Left lung (tissue), 10 donors: Measurements from ENCODE around the gene RFLNA. TPM values are rescaled to one million over a fixed set of nuclear protein-coding genes. Genes with fewer than 3 reads are reported as not detected.

Experiments used
- ATAC-seq: fragments of 200-7000 bp; cut with Tn5 transposase; one replicate; pipeline ENCODE4 v1.9.1; 2020; ENCODE audit warnings: moderate library complexity
- DNase-seq, 4 donors: peaks; one replicate each; pipeline ENCODE4 v3.0.0-alpha.2; 2013 to 2020
- H3K27ac ChIP-seq, 2 donors: fragments of 200-600 bp; sonication (generic) in 1 of 2; one replicate each; pipeline versions ENCODE4 v1.5.0 to v1.8.0; 2020 to 2021
- H3K27me3 ChIP-seq, 2 donors: fragments of 200-600 bp; sonication (generic) in 1 of 2; one replicate each; pipeline versions ENCODE4 v1.5.0 to v1.8.0; 2020 to 2021
- H3K36me3 ChIP-seq, 2 donors: fragments of 200-600 bp; sonication (generic) in 1 of 2; one replicate each; pipeline versions ENCODE4 v1.5.0 to v1.8.0; 2020 to 2021
- H3K4me1 ChIP-seq, 2 donors: fragments of 200-600 bp; one replicate each; pipeline ENCODE4 v1.8.0; 2021
- H3K4me3 ChIP-seq, 2 donors: fragments of 200-600 bp; sonication (generic) in 1 of 2; one replicate each; pipeline versions ENCODE4 v1.5.0 to v1.8.0; 2020 to 2021; ENCODE audit warnings: mild to moderate bottlenecking in 1 of 2
- H3K9me3 ChIP-seq, 2 donors: fragments of 200-600 bp; sonication (generic) in 1 of 2; one replicate each; pipeline versions ENCODE4 v1.5.0 to v1.8.0; 2020 to 2021
- intact Hi-C, 2 donors: fragments of 100-400 bp; cut with DNase I; formaldehyde crosslinking; loops; one replicate each; pipeline versions ENCODE4 v1.11.2 to v1.14.2; 2022
- polyA plus RNA-seq, 6 donors: library from polyadenylated mRNA; unstranded; fragments of 120-200 nt; gene quantifications; one replicate each; pipeline ENCODE4 v1.2.1, GENCODE V29; 2013; ENCODE audit not compliant: insufficient read length in 6 of 6
- total RNA-seq, 2 donors: library from RNA; stranded (reverse); fragmentation: NEBNext Ultra II Directional; extraction: Animal tissue kit (Norgen Biotek cat#: 25700); gene quantifications; one replicate each; pipeline ENCODE4 v1.2.1, GENCODE V29; 2021
- TF ChIP-seq, protein P1 (sequence below), 2 donors: fragments of 200-600 bp; sonication (generic) in 1 of 2; IDR thresholded peaks; one replicate each; pipeline versions ENCODE4 v1.5.0 to v1.8.0; 2021; ENCODE audit warnings: antibody characterized with exemption in 2 of 2
- donor health status: DM: no; HTN: yes; CAD: no.
- donor health status: DM: no; HTN: no; CAD: no.

Gene RFLNA
- total and polyA plus RNA-seq, 8 donors = 1.4 to 4.7 (median 3.0) TPM

DNA sequence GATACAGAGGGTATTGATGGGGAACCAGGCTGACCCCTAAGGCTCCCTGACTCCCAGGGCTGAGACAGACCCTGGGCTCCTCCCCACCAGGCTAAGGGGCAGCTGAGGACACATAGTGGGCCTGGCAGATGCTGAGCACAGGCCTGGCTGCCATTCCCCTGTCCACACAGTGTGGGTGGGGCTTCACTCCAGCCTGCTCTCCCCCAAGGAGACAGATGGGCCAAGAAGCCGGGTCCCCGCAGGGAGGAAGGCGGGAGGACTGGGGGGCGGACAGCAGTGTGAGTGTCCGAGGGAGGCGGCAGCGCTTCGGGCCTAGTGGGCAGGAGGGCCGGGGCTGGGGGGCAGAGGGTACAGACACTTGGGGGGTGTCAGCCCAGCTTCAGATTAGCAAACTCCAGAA, 32.0 kb downstream of the RFLNA start:
- intact Hi-C loops = no loop called here
- Histone ChIP-seq H3K4me3 (no peak overlapping the region), H3K4me1 (no peaks in the 10 kb centered on the region), H3K36me3 (peaks cover 0 to 86% of the 10 kb centered on the region in 2 donors), H3K9me3 (peaks cover 0 to 23% of the 10 kb centered on the region in 2 donors), H3K27me3 (no peaks in the 10 kb centered on the region), H3K27ac (no peak overlapping the region)
- ATAC-seq (no peak), DNase-seq (peak in 1 of 4 donors; percentile 80)
- TF ChIP-seq, protein P1, sequence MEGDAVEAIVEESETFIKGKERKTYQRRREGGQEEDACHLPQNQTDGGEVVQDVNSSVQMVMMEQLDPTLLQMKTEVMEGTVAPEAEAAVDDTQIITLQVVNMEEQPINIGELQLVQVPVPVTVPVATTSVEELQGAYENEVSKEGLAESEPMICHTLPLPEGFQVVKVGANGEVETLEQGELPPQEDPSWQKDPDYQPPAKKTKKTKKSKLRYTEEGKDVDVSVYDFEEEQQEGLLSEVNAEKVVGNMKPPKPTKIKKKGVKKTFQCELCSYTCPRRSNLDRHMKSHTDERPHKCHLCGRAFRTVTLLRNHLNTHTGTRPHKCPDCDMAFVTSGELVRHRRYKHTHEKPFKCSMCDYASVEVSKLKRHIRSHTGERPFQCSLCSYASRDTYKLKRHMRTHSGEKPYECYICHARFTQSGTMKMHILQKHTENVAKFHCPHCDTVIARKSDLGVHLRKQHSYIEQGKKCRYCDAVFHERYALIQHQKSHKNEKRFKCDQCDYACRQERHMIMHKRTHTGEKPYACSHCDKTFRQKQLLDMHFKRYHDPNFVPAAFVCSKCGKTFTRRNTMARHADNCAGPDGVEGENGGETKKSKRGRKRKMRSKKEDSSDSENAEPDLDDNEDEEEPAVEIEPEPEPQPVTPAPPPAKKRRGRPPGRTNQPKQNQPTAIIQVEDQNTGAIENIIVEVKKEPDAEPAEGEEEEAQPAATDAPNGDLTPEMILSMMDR (IDR thresholded peaks at IDR 0.05) = no peak

DNA sequence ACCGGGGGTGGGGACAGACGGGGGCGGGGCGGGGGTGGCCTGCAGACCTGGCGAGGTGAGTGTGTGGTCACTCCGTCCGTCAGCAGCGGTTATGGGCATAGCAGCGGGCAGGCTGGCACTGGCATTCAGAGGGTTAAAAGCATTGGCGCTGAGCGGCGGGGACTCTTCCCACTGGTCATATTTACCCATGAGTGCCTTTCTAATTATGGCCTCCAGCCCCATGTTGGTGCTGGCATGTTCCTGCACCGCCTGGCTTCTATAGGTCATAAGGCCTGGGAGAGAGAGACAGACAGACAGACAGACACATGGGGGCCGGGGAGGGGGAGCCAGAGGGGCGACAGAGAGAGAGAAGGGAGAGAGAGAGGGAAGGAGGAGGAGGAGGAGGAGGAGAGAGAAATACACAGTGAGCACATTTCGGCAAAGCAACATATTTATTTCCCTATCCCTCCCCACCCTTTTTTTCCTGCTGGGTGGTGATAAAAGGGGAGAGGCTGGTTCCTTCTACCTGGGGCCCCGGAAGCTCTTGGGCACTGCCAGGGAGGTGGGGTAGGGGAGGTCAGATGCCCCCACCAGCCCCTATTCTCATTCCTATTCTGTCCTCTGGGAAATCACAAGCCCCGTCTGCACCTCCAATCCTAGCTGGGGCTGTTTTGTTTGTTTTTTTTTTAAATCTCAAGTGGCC, 32.6 kb downstream of the RFLNA start:
- ATAC-seq = no peak
- Histone ChIP-seq H3K27ac (no peak overlapping the region), H3K36me3 (peaks cover 0 to 92% of the 10 kb centered on the region in 2 donors), H3K4me3 (no peak overlapping the region), H3K4me1 (no peaks in the 10 kb centered on the region), H3K9me3 (peaks cover 0 to 23% of the 10 kb centered on the region in 2 donors), H3K27me3 (no peaks in the 10 kb centered on the region)
- TF ChIP-seq, protein P1 (IDR thresholded peaks at IDR 0.05) = no peak
- DNase-seq = peak in 1 of 4 donors; percentile 42
- intact Hi-C loops = no loop called here

DNA sequence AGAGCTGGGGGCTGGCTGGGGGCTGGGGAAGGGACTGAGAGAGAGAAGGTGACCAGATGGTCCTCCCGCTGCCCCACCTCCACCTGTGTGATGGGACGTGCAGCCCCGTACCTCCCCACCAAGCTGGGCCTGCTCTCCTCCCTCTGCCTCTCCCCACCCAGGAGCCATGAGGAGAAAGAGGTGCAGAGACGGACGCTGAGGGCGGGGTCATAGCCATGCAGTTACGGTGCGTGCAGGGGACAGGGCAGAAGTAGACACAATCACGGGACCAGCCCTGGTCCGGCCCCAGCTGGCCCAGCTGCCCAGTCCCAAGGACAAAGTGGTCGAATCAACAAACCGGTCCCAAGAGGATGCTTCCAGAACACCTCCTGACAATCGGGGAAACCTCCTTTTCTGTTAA, 33.2 kb downstream of the RFLNA start:
- peak in 1 of 4 donors; percentile 64 for DNase-seq
- TF ChIP-seq, protein P1 (IDR thresholded peaks at IDR 0.05) = no peak
- Histone ChIP-seq H3K27me3 (no peaks in the 10 kb centered on the region), H3K27ac (no peak overlapping the region), H3K4me1 (no peaks in the 10 kb centered on the region), H3K9me3 (peaks cover 0 to 23% of the 10 kb centered on the region in 2 donors), H3K4me3 (no peak overlapping the region), H3K36me3 (peaks cover 0 to 98% of the 10 kb centered on the region in 2 donors)
- intact Hi-C loops = no loop called here
- ATAC-seq = no peak

DNA sequence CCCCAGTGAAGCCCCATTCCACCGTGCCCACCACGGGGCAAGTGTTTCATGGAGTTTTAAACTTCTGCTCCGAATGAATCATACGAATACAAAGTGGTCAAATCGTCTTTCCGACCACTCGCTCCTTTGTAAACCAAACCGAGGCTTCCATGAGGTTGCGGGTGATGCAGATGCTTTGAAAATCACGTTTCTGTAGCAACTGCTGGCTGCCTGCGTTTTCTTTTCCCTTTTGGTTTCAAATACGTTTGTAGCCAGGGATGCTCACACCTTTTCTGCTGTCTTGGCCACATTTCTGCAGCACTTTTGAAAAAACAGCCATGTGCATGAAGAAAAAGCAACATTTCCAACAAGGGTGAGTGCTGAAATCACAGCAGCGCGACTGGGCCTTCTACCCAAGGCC, 33.7 kb downstream of the RFLNA start:
- TF ChIP-seq, protein P1 (IDR thresholded peaks at IDR 0.05) = no peak
- H3K4me1 ChIP-seq = no peaks in the 10 kb centered on the region
- DNase-seq = no peak
- intact Hi-C loops = no loop called here
- H3K27ac ChIP-seq = no peak overlapping the region
- peaks cover 0 to 100% of the 10 kb centered on the region in 2 donors for H3K36me3 ChIP-seq
- H3K27me3 ChIP-seq = no peaks in the 10 kb centered on the region
- peaks cover 0 to 19% of the 10 kb centered on the region in 2 donors for H3K9me3 ChIP-seq
- no peak for ATAC-seq
- H3K4me3 ChIP-seq = no peak overlapping the region

DNA sequence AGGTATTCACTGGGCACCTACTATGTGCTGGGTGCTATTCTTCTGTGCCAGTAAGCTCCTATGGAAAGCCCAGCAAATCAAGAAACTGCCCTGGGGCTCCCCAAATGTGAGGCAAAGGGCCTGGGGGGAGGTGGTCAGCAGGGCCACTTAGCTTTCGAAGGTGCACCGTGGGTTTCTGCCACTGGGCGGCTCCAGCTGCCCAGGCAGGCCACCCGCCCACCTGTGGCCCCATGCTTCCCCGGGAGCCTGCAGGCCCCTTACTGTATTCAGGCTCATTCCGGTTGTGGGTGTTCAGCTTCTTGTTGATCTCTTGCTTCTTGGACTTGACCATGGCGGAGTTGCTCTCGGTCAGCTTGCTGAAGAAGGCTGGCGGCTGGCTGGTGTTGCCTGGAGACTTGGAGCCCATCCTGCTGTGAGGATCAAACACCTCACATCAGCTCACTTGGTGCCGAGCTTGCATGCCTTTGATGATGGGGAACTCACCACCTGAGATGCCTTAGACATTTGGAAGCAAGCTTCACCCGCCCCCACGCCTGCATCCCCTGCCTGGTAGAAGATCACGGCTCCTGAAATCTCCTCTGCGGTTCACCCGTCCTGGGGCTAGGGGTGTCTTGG, 37.3 kb downstream of the RFLNA start:
- H3K27me3 ChIP-seq = no peaks in the 10 kb centered on the region
- TF ChIP-seq, protein P1 (IDR thresholded peaks at IDR 0.05) = no peak
- no peaks in the 10 kb centered on the region for H3K4me1 ChIP-seq
- peaks cover 0 to 100% of the 10 kb centered on the region in 2 donors for H3K36me3 ChIP-seq
- no peak overlapping the region for H3K27ac ChIP-seq
- no peak for DNase-seq
- no peak overlapping the region for H3K4me3 ChIP-seq
- no peak for ATAC-seq
- H3K9me3 ChIP-seq = no peaks in the 10 kb centered on the region
- intact Hi-C loops = no loop called here
